ENCODE measurements around the gene FAM83E.

FAM83E gene

GRCh38 chr19:48575931-48576622, 38.8 kb downstream of the FAM83E start:
- DNase-seq (ENCODE audit: low read depth in 2 of 2): no peak

GRCh38 chr19:48573163-48573505, 41.7 kb downstream of the FAM83E start:
- no peak for DNase-seq (ENCODE audit: low read depth in 2 of 2)

GRCh38 chr19:48571378-48572162, 43.3 kb downstream of the FAM83E start:
- DNase-seq (ENCODE audit: low read depth in 2 of 2): no peak

- no peak for DNase-seq (ENCODE audit: low read depth in 2 of 2)
Measured at GRCh38 chr19:48569814-48570213, 45.1 kb downstream of the FAM83E start.

GRCh38 chr19:48568345-48568886, 46.5 kb downstream of the FAM83E start:
- no peak for DNase-seq (ENCODE audit: low read depth in 2 of 2)

GRCh38 chr19:48565090-48565489, 49.8 kb downstream of the FAM83E start:
- DNase-seq (ENCODE audit: low read depth in 2 of 2): no peak
